ENCODE results near the gene IL22RA1. TPM values are rescaled to one million over a fixed set of nuclear protein-coding genes. Genes with fewer than 3 reads are reported as not detected.

IL22RA1 gene
- total RNA-seq, 6 experiments from 2014 or later: not detected

GRCh38 chr1:24109166-24109483 lies 33.8 kb downstream of the IL22RA1 start:
- no peak for DNase-seq
- H3K9me3 Mint-ChIP-seq: no peaks in the 10 kb centered on the region
- no peak overlapping the region for H3K4me3 Mint-ChIP-seq
- peaks cover 30% of the 10 kb centered on the region for H3K4me1 Mint-ChIP-seq (ENCODE audit: low read depth)
- TF ChIP-seq, protein P1, sequence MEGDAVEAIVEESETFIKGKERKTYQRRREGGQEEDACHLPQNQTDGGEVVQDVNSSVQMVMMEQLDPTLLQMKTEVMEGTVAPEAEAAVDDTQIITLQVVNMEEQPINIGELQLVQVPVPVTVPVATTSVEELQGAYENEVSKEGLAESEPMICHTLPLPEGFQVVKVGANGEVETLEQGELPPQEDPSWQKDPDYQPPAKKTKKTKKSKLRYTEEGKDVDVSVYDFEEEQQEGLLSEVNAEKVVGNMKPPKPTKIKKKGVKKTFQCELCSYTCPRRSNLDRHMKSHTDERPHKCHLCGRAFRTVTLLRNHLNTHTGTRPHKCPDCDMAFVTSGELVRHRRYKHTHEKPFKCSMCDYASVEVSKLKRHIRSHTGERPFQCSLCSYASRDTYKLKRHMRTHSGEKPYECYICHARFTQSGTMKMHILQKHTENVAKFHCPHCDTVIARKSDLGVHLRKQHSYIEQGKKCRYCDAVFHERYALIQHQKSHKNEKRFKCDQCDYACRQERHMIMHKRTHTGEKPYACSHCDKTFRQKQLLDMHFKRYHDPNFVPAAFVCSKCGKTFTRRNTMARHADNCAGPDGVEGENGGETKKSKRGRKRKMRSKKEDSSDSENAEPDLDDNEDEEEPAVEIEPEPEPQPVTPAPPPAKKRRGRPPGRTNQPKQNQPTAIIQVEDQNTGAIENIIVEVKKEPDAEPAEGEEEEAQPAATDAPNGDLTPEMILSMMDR (IDR thresholded peaks at IDR 0.05): no peak
- H3K27ac Mint-ChIP-seq: peak overlapping the region; percentile 86
- H3K36me3 Mint-ChIP-seq (ENCODE audit: low read depth): no peaks in the 10 kb centered on the region
- peaks cover 2% of the 10 kb centered on the region; the same call in 1 of the 2 replicates for H3K27me3 Mint-ChIP-seq (ENCODE audit: insufficient read depth)

- H3K27ac Mint-ChIP-seq: peak overlapping the region; percentile 86
- no peak overlapping the region for H3K4me3 Mint-ChIP-seq
- H3K36me3 Mint-ChIP-seq (ENCODE audit: low read depth): no peaks in the 10 kb centered on the region
- H3K9me3 Mint-ChIP-seq: no peaks in the 10 kb centered on the region
- H3K4me1 Mint-ChIP-seq (ENCODE audit: low read depth): peaks cover 30% of the 10 kb centered on the region
- peaks cover 2% of the 10 kb centered on the region; the same call in 1 of the 2 replicates for H3K27me3 Mint-ChIP-seq (ENCODE audit: insufficient read depth)
- TF ChIP-seq, protein P1 (IDR thresholded peaks at IDR 0.05): no peak
- peak; percentile 88 for DNase-seq
These were observed 34.4 kb downstream of the IL22RA1 start for GRCh38 chr1:24108334-24109165.

DNA sequence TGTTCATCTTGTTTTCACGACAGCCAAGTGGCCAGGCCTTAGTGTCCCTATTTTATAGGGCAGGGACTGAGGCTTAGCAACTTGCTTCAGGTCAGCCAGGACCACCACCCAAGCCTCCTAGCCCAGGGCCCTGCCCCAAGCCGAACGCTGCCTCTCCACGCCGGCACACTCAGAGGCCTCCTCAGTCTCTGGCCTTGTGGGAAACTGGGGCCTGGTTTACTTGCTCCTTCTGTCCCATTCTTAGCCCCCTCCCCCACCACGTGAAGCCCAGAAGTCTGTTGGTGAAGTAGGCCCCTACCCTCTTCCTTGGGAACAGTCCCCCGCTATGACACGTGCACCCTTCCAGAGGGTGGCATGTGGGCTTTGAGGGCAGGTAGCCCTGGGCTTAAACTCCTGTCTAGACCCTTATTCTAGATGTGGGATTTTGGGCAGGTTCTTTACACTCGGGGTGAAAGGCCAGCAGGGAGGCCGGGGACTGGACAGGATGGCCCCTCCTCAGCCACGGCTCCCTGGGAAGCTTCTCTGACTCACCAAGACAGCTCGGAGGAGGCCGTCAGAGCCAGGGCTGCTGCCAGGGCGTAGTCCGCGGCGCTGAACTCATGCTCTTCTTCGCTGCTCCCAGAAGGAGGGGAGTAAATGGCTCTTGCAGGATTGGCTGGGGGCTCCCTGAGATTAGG lies 35.3 kb downstream of the IL22RA1 start:
- Mint-ChIP-seq H3K9me3 (no peaks in the 10 kb centered on the region), H3K27me3 (ENCODE audit: insufficient read depth) (peaks cover 2% of the 10 kb centered on the region; the same call in 1 of the 2 replicates), H3K27ac (no peak overlapping the region), H3K36me3 (ENCODE audit: low read depth) (no peaks in the 10 kb centered on the region), H3K4me3 (no peak overlapping the region), H3K4me1 (ENCODE audit: low read depth) (peaks cover 28% of the 10 kb centered on the region)
- TF ChIP-seq, protein P1 (IDR thresholded peaks at IDR 0.05): no peak
- peak; percentile 30 for DNase-seq

- DNase-seq: no peak
- H3K4me1 Mint-ChIP-seq (ENCODE audit: low read depth): peaks cover 16% of the 10 kb centered on the region
- H3K36me3 Mint-ChIP-seq (ENCODE audit: low read depth): no peaks in the 10 kb centered on the region
- TF ChIP-seq, protein P1 (IDR thresholded peaks at IDR 0.05): no peak
- H3K9me3 Mint-ChIP-seq: no peaks in the 10 kb centered on the region
- H3K27me3 Mint-ChIP-seq (ENCODE audit: insufficient read depth): peaks cover 2% of the 10 kb centered on the region; the same call in 1 of the 2 replicates
- no peak overlapping the region for H3K27ac Mint-ChIP-seq
- H3K4me3 Mint-ChIP-seq: no peak overlapping the region
These were observed 37.4 kb downstream of the IL22RA1 start for GRCh38 chr1:24105368-24106160.

DNA sequence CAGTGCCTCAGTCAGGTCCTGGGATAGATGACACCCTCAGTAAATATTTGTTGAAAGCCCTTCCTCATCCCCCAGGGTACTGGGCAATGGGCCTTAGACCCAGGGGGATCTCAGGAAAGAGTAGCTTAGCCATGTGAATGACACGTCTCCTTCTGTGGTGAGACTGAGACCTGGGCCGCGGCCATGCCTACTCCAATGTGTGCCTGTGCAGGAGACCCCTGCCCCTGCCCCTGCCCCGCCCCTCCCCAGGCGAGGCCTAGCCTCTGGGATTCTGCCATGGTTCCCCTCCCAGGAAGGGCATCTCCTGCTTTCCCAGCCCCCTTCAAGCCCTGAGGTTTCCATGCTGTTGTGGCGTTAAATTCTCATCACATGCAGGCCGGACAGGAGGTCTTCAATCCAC lies 38.1 kb downstream of the IL22RA1 start:
- Mint-ChIP-seq H3K4me3 (no peak overlapping the region), H3K27ac (no peak overlapping the region), H3K36me3 (ENCODE audit: low read depth) (no peaks in the 10 kb centered on the region), H3K27me3 (ENCODE audit: insufficient read depth) (peaks cover 2% of the 10 kb centered on the region; the same call in 1 of the 2 replicates), H3K9me3 (no peaks in the 10 kb centered on the region), H3K4me1 (ENCODE audit: low read depth) (peaks cover 16% of the 10 kb centered on the region)
- TF ChIP-seq, protein P1 (IDR thresholded peaks at IDR 0.05): no peak
- DNase-seq: no peak

Data from HFFc6 (cell line).